Left lung (tissue), 10 donors: ENCODE data around the gene GALNT10. TPM values are rescaled to one million over a fixed set of nuclear protein-coding genes. Genes with fewer than 3 reads are reported as not detected.

Experiments
- ATAC-seq: fragments of 200-7000 bp; cut with Tn5 transposase; one replicate; pipeline ENCODE4 v1.9.1; 2020; ENCODE audit warnings: moderate library complexity
- DNase-seq, 4 donors: peaks; one replicate each; pipeline ENCODE4 v3.0.0-alpha.2; 2013 to 2020
- H3K27ac ChIP-seq, 2 donors: fragments of 200-600 bp; sonication (generic) in 1 of 2; one replicate each; pipeline versions ENCODE4 v1.5.0 to v1.8.0; 2020 to 2021
- H3K27me3 ChIP-seq, 2 donors: fragments of 200-600 bp; sonication (generic) in 1 of 2; one replicate each; pipeline versions ENCODE4 v1.5.0 to v1.8.0; 2020 to 2021
- H3K36me3 ChIP-seq, 2 donors: fragments of 200-600 bp; sonication (generic) in 1 of 2; one replicate each; pipeline versions ENCODE4 v1.5.0 to v1.8.0; 2020 to 2021
- H3K4me1 ChIP-seq, 2 donors: fragments of 200-600 bp; one replicate each; pipeline ENCODE4 v1.8.0; 2021
- H3K4me3 ChIP-seq, 2 donors: fragments of 200-600 bp; sonication (generic) in 1 of 2; one replicate each; pipeline versions ENCODE4 v1.5.0 to v1.8.0; 2020 to 2021; ENCODE audit warnings: mild to moderate bottlenecking in 1 of 2
- H3K9me3 ChIP-seq, 2 donors: fragments of 200-600 bp; sonication (generic) in 1 of 2; one replicate each; pipeline versions ENCODE4 v1.5.0 to v1.8.0; 2020 to 2021
- intact Hi-C, 2 donors: fragments of 100-400 bp; cut with DNase I; formaldehyde crosslinking; loops; one replicate each; pipeline versions ENCODE4 v1.11.2 to v1.14.2; 2022
- polyA plus RNA-seq, 6 donors: library from polyadenylated mRNA; unstranded; fragments of 120-200 nt; gene quantifications; one replicate each; pipeline ENCODE4 v1.2.1, GENCODE V29; 2013; ENCODE audit not compliant: insufficient read length in 6 of 6
- total RNA-seq, 2 donors: library from RNA; stranded (reverse); fragmentation: NEBNext Ultra II Directional; extraction: Animal tissue kit (Norgen Biotek cat#: 25700); gene quantifications; one replicate each; pipeline ENCODE4 v1.2.1, GENCODE V29; 2021
- TF ChIP-seq, protein P1 (sequence below), 2 donors: fragments of 200-600 bp; sonication (generic) in 1 of 2; IDR thresholded peaks; one replicate each; pipeline versions ENCODE4 v1.5.0 to v1.8.0; 2021; ENCODE audit warnings: antibody characterized with exemption in 2 of 2
- donor health status: DM: no; HTN: yes; CAD: no.
- donor health status: DM: no; HTN: no; CAD: no.

GALNT10 gene
- total and polyA plus RNA-seq, 8 donors: 21.2 to 117 (median 25.7) TPM

DNA sequence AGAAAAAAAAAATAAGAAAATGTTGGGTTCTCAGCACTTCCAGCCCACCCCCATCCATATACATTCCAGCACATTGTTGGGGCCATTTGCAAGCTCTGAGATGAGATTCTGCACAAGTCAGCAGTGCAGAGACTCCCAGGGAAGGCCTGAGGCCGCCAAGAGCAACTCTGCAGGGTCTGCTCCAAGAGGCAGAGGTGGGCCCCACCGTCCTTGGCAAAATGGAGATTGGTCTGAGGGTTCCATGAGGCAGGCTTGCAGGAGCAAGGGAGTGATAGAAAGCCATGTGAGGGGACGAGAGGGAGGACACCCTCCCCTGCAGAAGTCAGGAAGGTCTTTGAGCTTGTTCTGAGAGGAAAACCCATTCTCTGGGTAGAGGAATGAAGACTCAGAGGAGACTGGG is 203.3 kb downstream of the GALNT10 start:
- intact Hi-C loops: no loop called here
- ATAC-seq (no peak), DNase-seq (no peak)
- Histone ChIP-seq H3K27me3 (no peaks in the 10 kb centered on the region), H3K9me3 (no peaks in the 10 kb centered on the region), H3K36me3 (peaks cover 0 to 34% of the 10 kb centered on the region in 2 donors), H3K4me3 (no peak overlapping the region), H3K4me1 (peaks cover 0 to 8% of the 10 kb centered on the region in 2 donors), H3K27ac (no peak overlapping the region)
- TF ChIP-seq, protein P1, sequence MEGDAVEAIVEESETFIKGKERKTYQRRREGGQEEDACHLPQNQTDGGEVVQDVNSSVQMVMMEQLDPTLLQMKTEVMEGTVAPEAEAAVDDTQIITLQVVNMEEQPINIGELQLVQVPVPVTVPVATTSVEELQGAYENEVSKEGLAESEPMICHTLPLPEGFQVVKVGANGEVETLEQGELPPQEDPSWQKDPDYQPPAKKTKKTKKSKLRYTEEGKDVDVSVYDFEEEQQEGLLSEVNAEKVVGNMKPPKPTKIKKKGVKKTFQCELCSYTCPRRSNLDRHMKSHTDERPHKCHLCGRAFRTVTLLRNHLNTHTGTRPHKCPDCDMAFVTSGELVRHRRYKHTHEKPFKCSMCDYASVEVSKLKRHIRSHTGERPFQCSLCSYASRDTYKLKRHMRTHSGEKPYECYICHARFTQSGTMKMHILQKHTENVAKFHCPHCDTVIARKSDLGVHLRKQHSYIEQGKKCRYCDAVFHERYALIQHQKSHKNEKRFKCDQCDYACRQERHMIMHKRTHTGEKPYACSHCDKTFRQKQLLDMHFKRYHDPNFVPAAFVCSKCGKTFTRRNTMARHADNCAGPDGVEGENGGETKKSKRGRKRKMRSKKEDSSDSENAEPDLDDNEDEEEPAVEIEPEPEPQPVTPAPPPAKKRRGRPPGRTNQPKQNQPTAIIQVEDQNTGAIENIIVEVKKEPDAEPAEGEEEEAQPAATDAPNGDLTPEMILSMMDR (IDR thresholded peaks at IDR 0.05): no peak

DNA sequence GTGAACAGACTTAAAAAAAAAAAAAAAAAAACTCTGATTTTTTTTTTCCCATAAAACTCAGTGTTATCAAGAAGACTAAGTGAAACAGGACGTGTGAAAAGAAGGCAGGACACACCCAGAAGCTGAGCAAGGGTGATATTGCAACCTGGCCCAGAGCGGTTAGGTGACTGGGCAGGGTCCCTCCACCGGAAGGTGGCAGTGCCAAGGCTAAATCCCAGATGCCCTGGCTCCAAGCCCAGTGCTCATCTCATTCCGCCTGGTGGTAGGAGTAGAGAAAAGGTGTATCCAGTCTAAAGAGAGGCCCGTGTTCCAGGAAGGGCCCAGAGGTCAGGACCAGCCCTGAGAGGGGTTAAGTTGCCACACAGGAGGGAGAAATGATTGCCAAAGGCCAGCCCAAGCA is 203.8 kb downstream of the GALNT10 start:
- Histone ChIP-seq H3K9me3 (no peaks in the 10 kb centered on the region), H3K27me3 (no peaks in the 10 kb centered on the region), H3K36me3 (peaks cover 0 to 34% of the 10 kb centered on the region in 2 donors), H3K4me1 (peaks cover 0 to 8% of the 10 kb centered on the region in 2 donors), H3K4me3 (no peak overlapping the region), H3K27ac (no peak overlapping the region)
- DNase-seq: no peak
- no peak for ATAC-seq
- TF ChIP-seq, protein P1 (IDR thresholded peaks at IDR 0.05): no peak
- intact Hi-C loops: no loop called here

DNA sequence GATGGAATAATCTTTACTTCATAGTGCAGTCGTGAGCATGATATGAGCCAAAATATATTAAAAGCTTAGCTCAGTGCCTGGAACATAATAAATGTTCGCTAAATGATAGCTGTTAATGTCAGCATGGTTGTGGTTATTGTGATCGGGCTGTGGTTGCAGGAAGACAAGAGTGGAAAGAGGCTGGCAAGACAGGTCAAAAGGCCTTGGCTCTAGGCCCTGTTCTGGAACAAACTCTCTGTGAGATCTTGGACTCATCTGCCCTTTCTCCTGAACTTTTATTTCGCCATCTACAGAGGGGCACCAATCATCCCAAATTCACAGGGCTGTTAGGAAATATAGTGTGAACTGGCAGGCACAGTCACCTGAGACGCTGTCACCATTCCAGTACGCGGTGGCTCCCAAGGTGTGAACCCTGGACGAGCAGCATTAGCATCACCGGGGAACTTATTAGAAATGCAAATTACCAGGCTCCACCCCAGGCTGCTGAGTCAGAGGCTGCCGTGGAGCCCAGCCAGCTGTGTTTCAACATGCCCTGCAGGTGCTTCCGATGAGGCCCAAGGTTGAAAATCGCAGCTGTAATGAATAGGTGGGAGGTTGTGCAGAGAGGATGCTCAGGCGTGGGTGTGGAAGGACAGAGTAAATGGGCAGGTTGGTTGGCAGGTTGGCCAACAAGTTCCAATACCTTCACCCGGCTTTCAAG is 205.0 kb downstream of the GALNT10 start:
- DNase-seq: peak in 1 of 4 donors; percentile 79
- Histone ChIP-seq H3K4me1 (peaks cover 0 to 8% of the 10 kb centered on the region in 2 donors), H3K27ac (no peak overlapping the region), H3K36me3 (peaks cover 0 to 31% of the 10 kb centered on the region in 2 donors), H3K4me3 (no peak overlapping the region), H3K27me3 (no peaks in the 10 kb centered on the region), H3K9me3 (no peaks in the 10 kb centered on the region)
- TF ChIP-seq, protein P1 (IDR thresholded peaks at IDR 0.05): no peak
- intact Hi-C loops: no loop called here
- peak; percentile 35 for ATAC-seq

DNA sequence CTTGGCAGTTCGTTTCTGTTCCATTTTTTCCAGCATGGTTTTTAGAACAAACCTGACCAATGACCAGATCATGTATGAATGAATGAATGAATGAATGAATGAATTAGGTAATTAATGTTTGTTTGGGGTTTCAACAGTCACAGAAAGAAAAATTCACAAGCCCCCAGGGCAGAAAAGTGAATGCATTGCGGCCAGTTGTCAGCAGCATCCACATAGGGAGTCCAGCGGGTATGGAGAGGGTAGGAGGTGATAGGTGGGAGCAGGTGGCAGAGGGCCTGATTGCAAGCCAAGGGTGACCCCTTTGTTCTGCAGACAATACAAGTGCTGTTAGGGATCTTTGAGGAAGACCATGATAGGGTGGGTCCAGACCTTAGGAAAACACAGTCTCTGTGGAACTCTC is 205.6 kb downstream of the GALNT10 start:
- no peaks in the 10 kb centered on the region for H3K9me3 ChIP-seq
- intact Hi-C loops: no loop called here
- no peak for ATAC-seq
- peaks cover 0 to 8% of the 10 kb centered on the region in 2 donors for H3K4me1 ChIP-seq
- DNase-seq: no peak
- TF ChIP-seq, protein P1 (IDR thresholded peaks at IDR 0.05): no peak
- H3K36me3 ChIP-seq: peaks cover 0 to 25% of the 10 kb centered on the region in 2 donors
- H3K27ac ChIP-seq: no peak overlapping the region
- no peak overlapping the region for H3K4me3 ChIP-seq
- no peaks in the 10 kb centered on the region for H3K27me3 ChIP-seq

DNA sequence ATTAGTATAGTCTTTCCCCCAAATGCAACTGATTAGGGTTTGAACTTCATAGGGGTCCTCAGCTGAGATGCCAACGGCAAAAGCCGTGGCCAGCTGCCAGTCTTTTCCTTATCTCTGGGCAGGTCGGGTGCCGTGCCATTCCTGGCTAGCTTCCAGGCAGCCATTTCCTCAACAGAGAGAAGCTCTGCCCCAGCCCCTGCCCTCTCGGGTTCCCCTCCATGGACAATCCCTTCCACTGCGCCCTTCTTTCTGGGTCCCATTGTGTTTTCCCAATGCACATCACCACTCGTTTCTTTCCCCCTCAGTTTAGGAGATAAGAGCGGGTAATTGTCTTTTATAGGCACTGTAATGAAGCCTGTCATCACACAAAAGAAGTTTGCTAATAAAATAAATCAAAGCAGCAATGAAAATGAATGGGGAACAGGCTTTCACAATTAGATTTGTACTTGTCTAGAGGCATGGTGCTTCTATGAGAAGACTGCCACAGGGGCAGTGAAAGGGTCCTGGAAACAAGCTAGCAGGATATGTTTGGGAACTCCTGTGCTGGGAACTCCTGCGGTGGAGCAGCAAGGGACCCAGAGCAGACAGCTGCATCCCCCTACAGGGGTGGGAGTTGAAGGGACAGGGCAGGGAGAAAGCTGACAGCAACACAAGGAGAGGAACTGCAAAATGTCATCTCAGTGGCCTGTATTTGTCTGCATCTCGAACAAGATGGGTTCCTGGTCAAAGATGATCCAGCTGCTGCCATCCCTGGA is 207.3 kb downstream of the GALNT10 start:
- Histone ChIP-seq H3K9me3 (no peaks in the 10 kb centered on the region), H3K4me1 (peaks cover 0 to 8% of the 10 kb centered on the region in 2 donors), H3K27ac (no peak overlapping the region), H3K4me3 (no peak overlapping the region), H3K27me3 (no peaks in the 10 kb centered on the region), H3K36me3 (peaks cover 0 to 15% of the 10 kb centered on the region in 2 donors)
- intact Hi-C loops: no loop called here
- TF ChIP-seq, protein P1 (IDR thresholded peaks at IDR 0.05): no peak
- peak; percentile 27 for ATAC-seq
- DNase-seq: peak in 1 of 4 donors; percentile 34
